GM12801 (cell line): ENCODE results near the gene MAPKBP1.

Experiments
- CTCF ChIP-seq: IDR thresholded peaks from one replicate; pipeline ENCODE4 v1.5.1; 2011; ENCODE audit warnings: control low read depth; ENCODE audit not compliant: insufficient read length; ENCODE audit errors: extremely low read depth

MAPKBP1 gene

GRCh38 chr15:41858756-41859155, 84.5 kb downstream of the MAPKBP1 start:
- no peak for TF ChIP-seq CTCF

- no peak for TF ChIP-seq CTCF
Measured at GRCh38 chr15:41860049-41860828, 86.0 kb downstream of the MAPKBP1 start.

- no peak for TF ChIP-seq CTCF
Measured at GRCh38 chr15:41861736-41862356, 87.6 kb downstream of the MAPKBP1 start.

GRCh38 chr15:41862515-41863116, 88.3 kb downstream of the MAPKBP1 start:
- no peak for TF ChIP-seq CTCF

GRCh38 chr15:41865490-41866055, 91.3 kb downstream of the MAPKBP1 start:
- no peak for TF ChIP-seq CTCF

- TF ChIP-seq CTCF: no peak
Measured at GRCh38 chr15:41866263-41866703, 92.0 kb downstream of the MAPKBP1 start.

- TF ChIP-seq CTCF: no peak
Measured at GRCh38 chr15:41866872-41867579, 92.7 kb downstream of the MAPKBP1 start.
